ENCODE data around the gene DPPA4. TPM values are rescaled to one million over a fixed set of nuclear protein-coding genes. Genes with fewer than 3 reads are reported as not detected.
A peak's percentile ranks its signal among the peaks of the same experiment; 100 is the strongest.
"Not testable (repeated sequence)": the region's sequence is repeated elsewhere in the genome, so short reads cannot be mapped to it uniquely, and the experiment has no call there.

The DPPA4 gene
- total and polyA plus RNA-seq, 5 donors from 2014 or later, result 1.0 TPM; not detected in 4

GRCh38 chr3:109369510-109369909 is 32.2 kb upstream of the DPPA4 start:
- no peaks in the 10 kb centered on the region for H3K4me1 Mint-ChIP-seq
- no peak overlapping the region for H3K4me3 Mint-ChIP-seq
- H3K4me1 ChIP-seq (ENCODE audit: control insufficient read depth, insufficient read depth, low read length, poor library complexity, severe bottlenecking), result no peaks in the 10 kb centered on the region
- H3K9me3 Mint-ChIP-seq, result no peaks in the 10 kb centered on the region
- no peak for DNase-seq
- no peaks in the 10 kb centered on the region for H3K27me3 ChIP-seq (ENCODE audit: control insufficient read depth, insufficient read depth, low read length)
- no peak overlapping the region for H3K4me3 ChIP-seq (ENCODE audit: low read depth, low read length)
- no peaks in the 10 kb centered on the region for H3K9me3 ChIP-seq (ENCODE audit: control insufficient read depth in 2 of 2, low read length in 2 of 2)
- peaks cover 4% of the 10 kb centered on the region for H3K27me3 Mint-ChIP-seq
- H3K27ac ChIP-seq (ENCODE audit: insufficient read depth, low read length, poor library complexity, severe bottlenecking), result no peak overlapping the region
- no peaks in the 10 kb centered on the region for H3K36me3 ChIP-seq (ENCODE audit: control insufficient read depth, insufficient read depth, low read length)
- ATAC-seq (ENCODE audit: low read depth in 2 of 2), result no peak
- no peaks in the 10 kb centered on the region for H3K36me3 Mint-ChIP-seq
- H3K27ac Mint-ChIP-seq, result no peak overlapping the region

GRCh38 chr3:109364088-109364487 is 26.7 kb upstream of the DPPA4 start:
- Mint-ChIP-seq H3K27me3 (no peaks in the 10 kb centered on the region), H3K4me1 (no peaks in the 10 kb centered on the region), H3K27ac (no peak overlapping the region), H3K9me3 (peaks cover 0 to 1% (median 0%) of the 10 kb centered on the region in 7 donors), H3K36me3 (no peaks in the 10 kb centered on the region), H3K4me3 (no peak overlapping the region)
- no peaks in the 10 kb centered on the region for H3K9me3 ChIP-seq (ENCODE audit: control insufficient read depth in 2 of 2, low read length in 2 of 2)
- H3K27me3 ChIP-seq (ENCODE audit: control insufficient read depth, insufficient read depth, low read length), result no peaks in the 10 kb centered on the region
- no peak overlapping the region for H3K4me3 ChIP-seq (ENCODE audit: low read depth, low read length)
- no peaks in the 10 kb centered on the region for H3K4me1 ChIP-seq (ENCODE audit: control insufficient read depth, insufficient read depth, low read length, poor library complexity, severe bottlenecking)
- no peak overlapping the region for H3K27ac ChIP-seq (ENCODE audit: insufficient read depth, low read length, poor library complexity, severe bottlenecking)
- H3K36me3 ChIP-seq (ENCODE audit: control insufficient read depth, insufficient read depth, low read length), result no peaks in the 10 kb centered on the region
- DNase-seq, result no peak
- no peak for ATAC-seq (ENCODE audit: low read depth in 2 of 2)

DNA sequence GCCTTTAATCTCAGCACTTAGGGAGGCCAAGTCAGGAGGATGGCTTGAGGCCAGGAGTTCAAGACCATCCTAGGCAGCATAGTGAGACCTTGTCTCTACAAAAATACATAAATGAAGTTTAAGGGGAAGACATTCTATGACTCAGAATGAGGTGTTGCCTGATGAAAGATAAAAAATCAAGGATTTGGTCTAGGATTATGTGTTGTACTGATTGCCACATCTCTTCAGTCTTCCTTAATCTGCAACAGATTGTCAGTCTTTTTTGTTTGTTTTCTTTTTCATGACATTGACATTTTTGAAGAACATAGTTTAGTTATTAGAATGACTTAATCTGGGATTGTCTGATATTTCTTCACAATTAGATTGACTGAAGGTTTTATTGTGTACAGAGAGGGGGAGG is 26.3 kb upstream of the DPPA4 start:
- no peak overlapping the region for H3K4me3 ChIP-seq (ENCODE audit: low read depth, low read length)
- no peaks in the 10 kb centered on the region for H3K27me3 Mint-ChIP-seq
- DNase-seq (no peak), ATAC-seq (ENCODE audit: low read depth in 2 of 2) (no peak)
- no peaks in the 10 kb centered on the region for H3K4me1 ChIP-seq (ENCODE audit: control insufficient read depth, insufficient read depth, low read length, poor library complexity, severe bottlenecking)
- no peaks in the 10 kb centered on the region for H3K36me3 Mint-ChIP-seq
- no peaks in the 10 kb centered on the region for H3K36me3 ChIP-seq (ENCODE audit: control insufficient read depth, insufficient read depth, low read length)
- H3K4me3 Mint-ChIP-seq, result no peak overlapping the region
- H3K27me3 ChIP-seq (ENCODE audit: control insufficient read depth, insufficient read depth, low read length), result no peaks in the 10 kb centered on the region
- no peak overlapping the region for H3K27ac Mint-ChIP-seq
- H3K9me3 ChIP-seq (ENCODE audit: control insufficient read depth in 2 of 2, low read length in 2 of 2), result no peaks in the 10 kb centered on the region
- no peaks in the 10 kb centered on the region for H3K4me1 Mint-ChIP-seq
- H3K9me3 Mint-ChIP-seq, result peaks cover 0 to 1% (median 0%) of the 10 kb centered on the region in 7 donors
- H3K27ac ChIP-seq (ENCODE audit: insufficient read depth, low read length, poor library complexity, severe bottlenecking), result no peak overlapping the region

GRCh38 chr3:109362823-109363222 is 25.5 kb upstream of the DPPA4 start:
- H3K27me3 Mint-ChIP-seq, result no peaks in the 10 kb centered on the region
- no peak overlapping the region for H3K4me3 Mint-ChIP-seq
- H3K9me3 Mint-ChIP-seq, result peaks cover 0 to 1% (median 0%) of the 10 kb centered on the region in 7 donors
- DNase-seq (no peak), ATAC-seq (ENCODE audit: low read depth in 2 of 2) (no peak)
- Histone ChIP-seq H3K9me3 (ENCODE audit: control insufficient read depth in 2 of 2, low read length in 2 of 2) (no peaks in the 10 kb centered on the region), H3K4me3 (ENCODE audit: low read depth, low read length) (no peak overlapping the region), H3K27ac (ENCODE audit: insufficient read depth, low read length, poor library complexity, severe bottlenecking) (no peak overlapping the region), H3K4me1 (ENCODE audit: control insufficient read depth, insufficient read depth, low read length, poor library complexity, severe bottlenecking) (no peaks in the 10 kb centered on the region), H3K36me3 (ENCODE audit: control insufficient read depth, insufficient read depth, low read length) (no peaks in the 10 kb centered on the region), H3K27me3 (ENCODE audit: control insufficient read depth, insufficient read depth, low read length) (no peaks in the 10 kb centered on the region)
- no peaks in the 10 kb centered on the region for H3K36me3 Mint-ChIP-seq
- H3K4me1 Mint-ChIP-seq, result no peaks in the 10 kb centered on the region
- H3K27ac Mint-ChIP-seq, result peak overlapping the region in 1 of 3 donors; percentile 35

GRCh38 chr3:109358809-109359208 is 21.5 kb upstream of the DPPA4 start:
- not testable (repeated sequence) for H3K4me3 Mint-ChIP-seq; ATAC-seq (ENCODE audit: low read depth in 2 of 2)

DNA sequence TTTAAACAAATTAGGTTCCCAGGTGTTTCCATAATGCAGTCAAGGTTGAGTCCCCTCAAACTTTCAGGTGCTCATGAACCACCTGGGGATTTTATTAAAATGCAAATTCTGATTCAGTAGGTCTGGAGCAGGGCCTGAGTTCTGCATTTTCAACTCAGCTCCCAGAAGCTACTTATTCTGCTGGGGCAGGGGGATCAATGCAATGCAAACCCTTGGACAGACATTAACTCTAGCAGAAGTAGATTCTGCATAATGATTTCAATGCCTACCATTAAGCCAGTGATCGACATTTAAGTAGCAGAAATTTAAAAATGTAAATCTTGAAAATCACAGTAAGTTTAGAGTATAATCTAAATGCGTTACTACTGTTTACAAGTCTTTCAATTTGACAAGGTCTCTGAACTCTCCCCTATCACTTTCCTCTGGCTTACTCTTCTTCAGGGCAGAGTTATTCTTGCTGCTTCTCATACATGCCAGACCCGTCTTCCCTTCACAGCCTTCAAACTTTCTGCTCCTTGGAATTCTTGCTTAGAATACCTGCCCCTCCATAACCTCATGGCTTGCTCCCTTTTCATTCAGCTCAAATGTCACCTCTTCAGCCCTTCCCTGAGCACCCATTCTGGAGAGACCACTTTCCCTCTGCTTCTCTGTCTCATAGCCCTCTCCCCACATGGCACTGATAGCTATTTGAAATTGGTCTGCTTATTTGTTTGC is 19.3 kb upstream of the DPPA4 start:
- Histone ChIP-seq H3K27me3 (ENCODE audit: control insufficient read depth, insufficient read depth, low read length) (no peaks in the 10 kb centered on the region), H3K4me1 (ENCODE audit: control insufficient read depth, insufficient read depth, low read length, poor library complexity, severe bottlenecking) (no peaks in the 10 kb centered on the region), H3K4me3 (ENCODE audit: low read depth, low read length) (no peak overlapping the region), H3K36me3 (ENCODE audit: control insufficient read depth, insufficient read depth, low read length) (no peaks in the 10 kb centered on the region), H3K27ac (ENCODE audit: insufficient read depth, low read length, poor library complexity, severe bottlenecking) (no peak overlapping the region), H3K9me3 (ENCODE audit: control insufficient read depth in 2 of 2, low read length in 2 of 2) (no peaks in the 10 kb centered on the region)
- H3K4me1 Mint-ChIP-seq, result no peaks in the 10 kb centered on the region
- H3K27me3 Mint-ChIP-seq, result no peaks in the 10 kb centered on the region
- no peak for ATAC-seq (ENCODE audit: low read depth in 2 of 2)
- H3K27ac Mint-ChIP-seq, result no peak overlapping the region
- H3K36me3 Mint-ChIP-seq, result no peaks in the 10 kb centered on the region
- no peak for DNase-seq
- peaks cover 0 to 2% (median 0%) of the 10 kb centered on the region in 7 donors for H3K9me3 Mint-ChIP-seq
- no peak overlapping the region for H3K4me3 Mint-ChIP-seq

More at GRCh38 chr3:109358809-109359208, 21.5 kb upstream of the DPPA4 start:
- H3K36me3 ChIP-seq (ENCODE audit: control insufficient read depth, insufficient read depth, low read length); H3K27me3 Mint-ChIP-seq; DNase-seq; H3K27ac Mint-ChIP-seq; H3K27me3 ChIP-seq (ENCODE audit: control insufficient read depth, insufficient read depth, low read length); H3K27ac ChIP-seq (ENCODE audit: insufficient read depth, low read length, poor library complexity, severe bottlenecking); H3K36me3 Mint-ChIP-seq; H3K9me3 Mint-ChIP-seq; H3K4me1 ChIP-seq (ENCODE audit: control insufficient read depth, insufficient read depth, low read length, poor library complexity, severe bottlenecking); H3K4me3 ChIP-seq (ENCODE audit: low read depth, low read length); H3K4me1 Mint-ChIP-seq; H3K9me3 ChIP-seq (ENCODE audit: control insufficient read depth in 2 of 2, low read length in 2 of 2): not testable (repeated sequence)

DNA sequence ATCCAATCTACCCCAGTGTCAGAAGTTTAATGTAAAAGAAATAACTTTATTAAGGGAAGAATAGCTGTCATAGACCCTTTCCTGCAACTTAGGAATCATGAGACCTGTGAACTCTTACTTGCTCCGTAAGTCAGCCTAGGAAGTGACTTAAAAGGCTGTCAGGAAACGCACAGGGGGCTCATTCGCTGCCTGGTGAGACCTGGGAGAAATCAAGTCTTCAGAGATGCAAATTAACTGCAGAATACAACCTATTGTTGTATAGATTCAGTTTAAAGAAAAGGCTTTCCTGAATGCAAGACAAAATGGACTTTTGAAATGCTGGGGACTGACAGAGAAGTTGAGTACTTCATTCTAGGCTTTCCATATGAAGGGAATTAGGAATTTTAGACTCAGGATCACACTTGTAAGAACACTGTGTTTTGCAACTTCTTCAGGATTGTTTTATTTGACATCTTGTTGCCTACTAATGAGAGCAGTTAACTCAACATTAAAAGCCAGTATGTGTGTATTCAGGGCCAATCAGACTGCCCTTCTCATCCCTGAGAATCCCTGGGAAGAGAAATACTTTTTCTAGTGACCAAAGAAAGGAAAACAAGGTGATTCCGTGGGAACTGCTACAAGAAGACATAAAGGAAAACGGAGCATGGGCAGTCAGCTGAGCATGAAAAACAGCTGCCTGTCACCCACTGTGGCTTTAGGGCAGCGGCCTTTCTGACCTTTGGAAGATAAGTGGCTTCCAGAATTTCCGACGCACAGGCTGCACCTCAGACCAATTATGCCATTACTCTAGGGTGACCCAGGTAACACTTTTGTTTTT is 18.5 kb upstream of the DPPA4 start:
- ATAC-seq (ENCODE audit: low read depth in 2 of 2), result no peak
- no peaks in the 10 kb centered on the region for H3K4me1 Mint-ChIP-seq

More for the DNA sequence above, 18.5 kb upstream of the DPPA4 start:
- DNase-seq, result no peak
- no peaks in the 10 kb centered on the region for H3K27me3 ChIP-seq (ENCODE audit: control insufficient read depth, insufficient read depth, low read length)
- peaks cover 0 to 2% (median 0%) of the 10 kb centered on the region in 7 donors for H3K9me3 Mint-ChIP-seq
- no peak overlapping the region for H3K27ac Mint-ChIP-seq
- no peak overlapping the region for H3K4me3 Mint-ChIP-seq
- H3K4me1 ChIP-seq (ENCODE audit: control insufficient read depth, insufficient read depth, low read length, poor library complexity, severe bottlenecking), result no peaks in the 10 kb centered on the region
- H3K36me3 Mint-ChIP-seq, result no peaks in the 10 kb centered on the region
- H3K27ac ChIP-seq (ENCODE audit: insufficient read depth, low read length, poor library complexity, severe bottlenecking), result no peak overlapping the region
- H3K4me3 ChIP-seq (ENCODE audit: low read depth, low read length), result no peak overlapping the region
- H3K9me3 ChIP-seq (ENCODE audit: control insufficient read depth in 2 of 2, low read length in 2 of 2), result no peaks in the 10 kb centered on the region
- H3K36me3 ChIP-seq (ENCODE audit: control insufficient read depth, insufficient read depth, low read length), result no peaks in the 10 kb centered on the region
- no peaks in the 10 kb centered on the region for H3K27me3 Mint-ChIP-seq

Measured in CD4-positive, CD25-positive, alpha-beta regulatory T cell (primary cell).